GM12801 (cell line): Measurements from ENCODE around the gene FOXK2.

Experiments
- CTCF ChIP-seq: IDR thresholded peaks from one replicate; pipeline ENCODE4 v1.5.1; 2011; ENCODE audit warnings: control low read depth; ENCODE audit not compliant: insufficient read length; ENCODE audit errors: extremely low read depth

Gene FOXK2

GRCh38 chr17:82518826-82519810 is at the start of gene FOXK2:
Gene FOXK2, plus strand, starts transcription at chr17:82519732. Its CDS starts 157 bp downstream, at chr17:82519889.
- TF ChIP-seq CTCF, result no peak

GRCh38 chr17:82470065-82470464 is 49.5 kb upstream of the FOXK2 start:
- no peak for TF ChIP-seq CTCF

- TF ChIP-seq CTCF, result no peak
Measured at GRCh38 chr17:82474223-82475010, 45.1 kb upstream of the FOXK2 start.

GRCh38 chr17:82475458-82475857 is 44.1 kb upstream of the FOXK2 start:
- no peak for TF ChIP-seq CTCF

GRCh38 chr17:82477934-82478333 is 41.6 kb upstream of the FOXK2 start:
- no peak for TF ChIP-seq CTCF

GRCh38 chr17:82479602-82480001 is 39.9 kb upstream of the FOXK2 start:
- no peak for TF ChIP-seq CTCF

- no peak for TF ChIP-seq CTCF
Measured at GRCh38 chr17:82480318-82480717, 39.2 kb upstream of the FOXK2 start.
